Panc1 (cell line): ENCODE measurements around the gene CDRT15L2. TPM values are rescaled to one million over a fixed set of nuclear protein-coding genes. Genes with fewer than 3 reads are reported as not detected.
"Not testable (repeated sequence)": the region's sequence is repeated elsewhere in the genome, so short reads cannot be mapped to it uniquely, and the experiment has no call there.

Source experiments
- ATAC-seq: fragments of 200-7000 bp; cut with Tn5 transposase; 2 replicates; pipeline ENCODE4 v1.9.1; 2020; ENCODE audit warnings: mild to moderate bottlenecking, moderate library complexity
- BruUV-seq: library from RNA; stranded (reverse); fragments of 400-500 nt; replicated peaks from 2 replicates; lab custom pipeline; 2021; lab: Mats Ljungman, UMichigan
- CTCF ChIA-PET: fragments of 300-600 bp; sonication (Branson Sonifier 250); formaldehyde crosslinking; loops from one replicate; lab custom pipeline; 2022; ENCODE audit warnings: antibody characterized with exemption; lab: Charles Lee
- POLR2A ChIA-PET: fragments of 300-600 bp; sonication (Branson Sonifier 250); formaldehyde crosslinking; loops from one replicate; lab custom pipeline; 2022; ENCODE audit warnings: antibody characterized with exemption; lab: Charles Lee
- DNase-seq: peaks from one replicate; pipeline ENCODE4 v3.0.0-alpha.2; 2010; ENCODE audit warnings: low read depth, low spot score
- H3K27ac ChIP-seq: 2 replicates; pipeline ENCODE4 v1.5.1; 2011; ENCODE audit warnings: mild to moderate bottlenecking, low read length, inconsistent platforms
- H3K27me3 ChIP-seq: fragments of 200-500 bp; sonication (Bioruptor generic); 2 replicates; pipeline ENCODE4 v1.6.0; 2014; ENCODE audit warnings: low read length, inconsistent platforms; ENCODE audit not compliant: control insufficient read depth, insufficient read depth
- H3K36me3 ChIP-seq: fragments of 200-500 bp; sonication (Bioruptor generic); 2 replicates; pipeline ENCODE4 v1.5.1; 2014; ENCODE audit warnings: inconsistent platforms, mild to moderate bottlenecking, low read length, moderate library complexity; ENCODE audit not compliant: control insufficient read depth, insufficient read depth
- H3K4me1 ChIP-seq: 2 replicates; pipeline ENCODE4 v1.5.1; 2011; ENCODE audit warnings: inconsistent platforms, mild to moderate bottlenecking, low read length, moderate library complexity; ENCODE audit not compliant: control insufficient read depth, insufficient read depth
- H3K4me3 ChIP-seq, 2 experiments: 2 replicates each; pipeline ENCODE4 v1.5.1; 2011 to 2012; ENCODE audit warnings: low read depth in 2 of 2, low read length in 2 of 2, mild to moderate bottlenecking in 2 of 2, inconsistent platforms in 1 of 2, moderate library complexity in 1 of 2
- H3K9me3 ChIP-seq: fragments of 200-500 bp; sonication (Bioruptor generic); 2 replicates; pipeline ENCODE4 v1.5.1; 2014; ENCODE audit warnings: low read depth, mild to moderate bottlenecking, inconsistent platforms, low read length, moderate library complexity; ENCODE audit not compliant: control insufficient read depth, insufficient read depth
- POLR2AphosphoS5 ChIP-seq: IDR thresholded peaks from 2 replicates; pipeline ENCODE4 v1.6.1; 2012; ENCODE audit warnings: mild to moderate bottlenecking, low read depth, low read length, moderate library complexity
- SIN3A ChIP-seq: IDR thresholded peaks from 2 replicates; pipeline ENCODE4 v1.6.1; 2012; ENCODE audit warnings: low read depth, mild to moderate bottlenecking, low read length, moderate library complexity, borderline replicate concordance; ENCODE audit not compliant: insufficient read depth
- TCF7L2 ChIP-seq: IDR thresholded peaks from 2 replicates; pipeline ENCODE4 v1.6.1; 2011; ENCODE audit warnings: mild to moderate bottlenecking, low read depth, low read length, inconsistent platforms
- in situ Hi-C: cut with HindIII; loops from 2 replicates; pipeline ENCODE4 v1.10.0; 2016; ENCODE audit warnings: low sequenced_read_pairs, low pct_unique_long_range_greater_than_20kb
- intact Hi-C: fragments of 100-400 bp; cut with micrococcal nuclease; formaldehyde crosslinking; loops from one replicate; pipeline ENCODE4 v1.10.0; 2022; ENCODE audit not compliant: unreplicated experiment
- total RNA-seq: library from RNA; stranded (reverse); gene quantifications from one replicate; pipeline ENCODE4 v1.2.1, GENCODE V29; 2021; ENCODE audit not compliant: unreplicated experiment
- TF ChIP-seq, protein P1 (sequence below): fragments of 450-650 bp; IDR thresholded peaks from 2 replicates; pipeline ENCODE4 v1.5.1; 2017; ENCODE audit warnings: mild to moderate bottlenecking
- TF ChIP-seq, protein P2 (sequence below), 2 experiments: IDR thresholded peaks; 2 replicates each; pipeline ENCODE4 v1.6.1; 2011 to 2012; ENCODE audit warnings: low read depth in 2 of 2, control low read depth in 1 of 2, low read length in 1 of 2, mild to moderate bottlenecking in 1 of 2, moderate library complexity in 1 of 2; ENCODE audit not compliant: insufficient read depth in 1 of 2

The CDRT15L2 gene
- total RNA-seq, 1 experiment from 2014 or later: not detected

- intact Hi-C loops (no loop called here), in situ Hi-C loops (no loop called here)
- ATAC-seq (no peak), DNase-seq (no peak)
- Histone ChIP-seq H3K4me1 (no peaks in the 10 kb centered on the region), H3K9me3 (no peaks in the 10 kb centered on the region), H3K4me3 (no peak overlapping the region), H3K36me3 (no peaks in the 10 kb centered on the region), H3K27me3 (no peaks in the 10 kb centered on the region), H3K27ac (no peak overlapping the region)
- POLR2A ChIA-PET: no interaction called here
- TF ChIP-seq, protein P1, sequence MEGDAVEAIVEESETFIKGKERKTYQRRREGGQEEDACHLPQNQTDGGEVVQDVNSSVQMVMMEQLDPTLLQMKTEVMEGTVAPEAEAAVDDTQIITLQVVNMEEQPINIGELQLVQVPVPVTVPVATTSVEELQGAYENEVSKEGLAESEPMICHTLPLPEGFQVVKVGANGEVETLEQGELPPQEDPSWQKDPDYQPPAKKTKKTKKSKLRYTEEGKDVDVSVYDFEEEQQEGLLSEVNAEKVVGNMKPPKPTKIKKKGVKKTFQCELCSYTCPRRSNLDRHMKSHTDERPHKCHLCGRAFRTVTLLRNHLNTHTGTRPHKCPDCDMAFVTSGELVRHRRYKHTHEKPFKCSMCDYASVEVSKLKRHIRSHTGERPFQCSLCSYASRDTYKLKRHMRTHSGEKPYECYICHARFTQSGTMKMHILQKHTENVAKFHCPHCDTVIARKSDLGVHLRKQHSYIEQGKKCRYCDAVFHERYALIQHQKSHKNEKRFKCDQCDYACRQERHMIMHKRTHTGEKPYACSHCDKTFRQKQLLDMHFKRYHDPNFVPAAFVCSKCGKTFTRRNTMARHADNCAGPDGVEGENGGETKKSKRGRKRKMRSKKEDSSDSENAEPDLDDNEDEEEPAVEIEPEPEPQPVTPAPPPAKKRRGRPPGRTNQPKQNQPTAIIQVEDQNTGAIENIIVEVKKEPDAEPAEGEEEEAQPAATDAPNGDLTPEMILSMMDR: no peak
- TF ChIP-seq TCF7L2: no peak
- TF ChIP-seq POLR2AphosphoS5: no peak
- no peak for TF ChIP-seq SIN3A
- TF ChIP-seq, protein P2, sequence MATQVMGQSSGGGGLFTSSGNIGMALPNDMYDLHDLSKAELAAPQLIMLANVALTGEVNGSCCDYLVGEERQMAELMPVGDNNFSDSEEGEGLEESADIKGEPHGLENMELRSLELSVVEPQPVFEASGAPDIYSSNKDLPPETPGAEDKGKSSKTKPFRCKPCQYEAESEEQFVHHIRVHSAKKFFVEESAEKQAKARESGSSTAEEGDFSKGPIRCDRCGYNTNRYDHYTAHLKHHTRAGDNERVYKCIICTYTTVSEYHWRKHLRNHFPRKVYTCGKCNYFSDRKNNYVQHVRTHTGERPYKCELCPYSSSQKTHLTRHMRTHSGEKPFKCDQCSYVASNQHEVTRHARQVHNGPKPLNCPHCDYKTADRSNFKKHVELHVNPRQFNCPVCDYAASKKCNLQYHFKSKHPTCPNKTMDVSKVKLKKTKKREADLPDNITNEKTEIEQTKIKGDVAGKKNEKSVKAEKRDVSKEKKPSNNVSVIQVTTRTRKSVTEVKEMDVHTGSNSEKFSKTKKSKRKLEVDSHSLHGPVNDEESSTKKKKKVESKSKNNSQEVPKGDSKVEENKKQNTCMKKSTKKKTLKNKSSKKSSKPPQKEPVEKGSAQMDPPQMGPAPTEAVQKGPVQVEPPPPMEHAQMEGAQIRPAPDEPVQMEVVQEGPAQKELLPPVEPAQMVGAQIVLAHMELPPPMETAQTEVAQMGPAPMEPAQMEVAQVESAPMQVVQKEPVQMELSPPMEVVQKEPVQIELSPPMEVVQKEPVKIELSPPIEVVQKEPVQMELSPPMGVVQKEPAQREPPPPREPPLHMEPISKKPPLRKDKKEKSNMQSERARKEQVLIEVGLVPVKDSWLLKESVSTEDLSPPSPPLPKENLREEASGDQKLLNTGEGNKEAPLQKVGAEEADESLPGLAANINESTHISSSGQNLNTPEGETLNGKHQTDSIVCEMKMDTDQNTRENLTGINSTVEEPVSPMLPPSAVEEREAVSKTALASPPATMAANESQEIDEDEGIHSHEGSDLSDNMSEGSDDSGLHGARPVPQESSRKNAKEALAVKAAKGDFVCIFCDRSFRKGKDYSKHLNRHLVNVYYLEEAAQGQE (IDR thresholded peaks at IDR 0.05; ENCODE audit: insufficient read depth in 1 of 2, low read depth in 2 of 2, low read length in 1 of 2): no peak
- CTCF ChIA-PET: no interaction called here
- no TSS peak for BruUV-seq
Observed at GRCh38 chr17:20562587-20562986, 16.9 kb upstream of the CDRT15L2 start.

GRCh38 chr17:20565245-20565644 is 14.3 kb upstream of the CDRT15L2 start:
- H3K9me3 ChIP-seq, H3K27me3 ChIP-seq, DNase-seq, H3K36me3 ChIP-seq, H3K4me1 ChIP-seq, H3K4me3 ChIP-seq, POLR2A ChIA-PET, H3K27ac ChIP-seq, BruUV-seq, ATAC-seq, intact Hi-C loops, in situ Hi-C loops, CTCF ChIA-PET: not testable (repeated sequence)

DNA sequence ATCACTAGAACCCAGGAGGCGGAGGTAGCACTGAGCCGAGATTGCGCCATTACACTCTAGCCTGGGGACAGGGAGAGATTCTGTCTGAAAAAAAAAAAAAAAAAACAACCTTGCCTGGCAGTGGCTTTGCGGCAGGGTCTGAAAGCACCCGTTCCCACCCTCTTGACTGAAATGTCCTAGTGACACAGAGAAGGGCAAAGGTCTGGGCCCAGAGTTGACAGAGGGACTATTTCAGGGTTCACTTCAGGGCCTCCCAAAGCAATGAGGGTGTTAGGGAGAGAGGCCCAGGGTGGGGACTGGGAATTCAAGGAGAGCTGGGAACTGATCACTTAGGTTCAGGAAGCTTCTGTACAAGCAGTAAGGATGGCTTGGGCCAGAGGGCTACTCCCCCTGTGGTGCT is 13.8 kb upstream of the CDRT15L2 start:
- no peak for ATAC-seq
- CTCF ChIA-PET: no interaction called here
- intact Hi-C loops: no loop called here

More for the DNA sequence above, 13.8 kb upstream of the CDRT15L2 start:
- POLR2A ChIA-PET: no interaction called here
- Histone ChIP-seq H3K27me3 (no peaks in the 10 kb centered on the region), H3K4me3 (no peak overlapping the region), H3K27ac (no peak overlapping the region), H3K36me3 (no peaks in the 10 kb centered on the region), H3K9me3 (no peaks in the 10 kb centered on the region), H3K4me1 (no peaks in the 10 kb centered on the region)
- in situ Hi-C loops: no loop called here
- no peak for DNase-seq
- TF ChIP-seq TCF7L2 (no peak), SIN3A (no peak), POLR2AphosphoS5 (no peak)
- TF ChIP-seq, protein P2 (IDR thresholded peaks at IDR 0.05; ENCODE audit: insufficient read depth in 1 of 2, low read depth in 2 of 2, low read length in 1 of 2): no peak
- TF ChIP-seq, protein P1: no peak
- no TSS peak for BruUV-seq
